ENCODE data around the gene NKX3-2. TPM values are rescaled to one million over a fixed set of nuclear protein-coding genes. Genes with fewer than 3 reads are reported as not detected.
A peak's percentile ranks its signal among the peaks of the same experiment; 100 is the strongest.

The NKX3-2 gene
- total RNA-seq, 1 donor from 2014 or later, result not detected

DNA sequence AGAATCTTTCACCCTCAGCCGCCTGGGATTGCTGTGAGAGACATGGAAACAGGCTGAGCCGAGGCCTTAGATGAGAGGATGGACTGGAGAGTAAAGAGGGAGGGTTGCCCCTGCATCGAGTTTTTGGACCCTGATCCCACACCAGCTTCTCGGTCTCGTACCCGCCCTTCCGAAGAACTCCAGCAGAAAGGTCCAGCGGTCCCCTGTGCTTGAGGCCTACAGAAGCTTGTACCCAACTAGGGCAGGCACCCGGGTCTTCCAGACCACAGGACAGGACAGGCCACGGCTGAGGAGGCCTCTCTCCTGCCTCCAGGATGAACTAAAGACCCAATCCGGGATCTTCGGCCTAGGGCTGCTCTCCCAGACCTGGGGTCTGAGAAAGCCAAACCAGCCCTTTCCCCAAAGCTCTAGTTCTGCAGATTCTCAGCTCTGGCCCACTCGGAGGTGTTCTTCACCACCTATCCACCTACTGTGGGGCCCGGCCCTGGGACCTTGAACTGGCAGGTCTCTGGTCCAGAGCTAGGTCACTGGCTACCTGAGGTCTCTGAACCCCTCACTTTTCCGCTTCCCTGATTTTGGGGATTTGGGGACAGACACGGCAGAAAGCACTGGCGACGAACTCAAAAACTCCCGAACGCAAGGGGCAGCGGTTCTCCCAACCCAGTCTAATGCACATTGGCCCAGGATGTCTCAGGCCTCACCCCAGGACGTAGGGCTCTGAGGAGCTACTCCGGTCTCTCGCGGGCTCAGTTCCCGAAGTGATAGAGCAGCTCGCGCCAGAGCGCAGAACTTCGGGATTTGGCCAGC lies 1.1 kb downstream of the NKX3-2 start:
- H3K4me1 Mint-ChIP-seq, result peaks cover 37% of the 10 kb centered on the region
- peak overlapping the region; percentile 78 for H2AFZ ChIP-seq (replicated peaks)
- H3F3A ChIP-seq (ENCODE audit: low read depth), result peaks cover 44% of the 10 kb centered on the region
- H3K4me1 ChIP-seq, result no peaks in the 10 kb centered on the region
- TF ChIP-seq EZH2phosphoT487 (IDR thresholded peaks at IDR 0.05) (peak; percentile 96), CTCF (IDR thresholded peaks at IDR 0.05) (no peak), EZH2 (IDR thresholded peaks at IDR 0.05) (no peak)
- no peaks in the 10 kb centered on the region for H3K36me3 ChIP-seq
- no peak for DNase-seq (ENCODE audit: low spot score)
- no peak overlapping the region for H3K27ac Mint-ChIP-seq
- H3K4me2 ChIP-seq, result peak overlapping the region; percentile 91
- peaks cover 8% of the 10 kb centered on the region for H3K9me3 Mint-ChIP-seq
- peaks cover 100% of the 10 kb centered on the region for H3K27me3 ChIP-seq
- H3K9me3 ChIP-seq (ENCODE audit: low read depth), result no peaks in the 10 kb centered on the region
- H3K79me2 ChIP-seq (ENCODE audit: low read depth), result no peaks in the 10 kb centered on the region
- peaks cover 75% of the 10 kb centered on the region for H4K20me1 ChIP-seq (ENCODE audit: low read depth)
- peaks cover 70% of the 10 kb centered on the region for H3K27me3 Mint-ChIP-seq (ENCODE audit: insufficient read depth, low read depth)
- H3K27ac ChIP-seq, result no peak overlapping the region
- peak overlapping the region; percentile 86 for H3K4me3 Mint-ChIP-seq
- no peak overlapping the region for H3K9ac ChIP-seq
- peak overlapping the region; percentile 67 for H3K4me3 ChIP-seq
- H3K36me3 Mint-ChIP-seq, result peaks cover 5% of the 10 kb centered on the region

DNA sequence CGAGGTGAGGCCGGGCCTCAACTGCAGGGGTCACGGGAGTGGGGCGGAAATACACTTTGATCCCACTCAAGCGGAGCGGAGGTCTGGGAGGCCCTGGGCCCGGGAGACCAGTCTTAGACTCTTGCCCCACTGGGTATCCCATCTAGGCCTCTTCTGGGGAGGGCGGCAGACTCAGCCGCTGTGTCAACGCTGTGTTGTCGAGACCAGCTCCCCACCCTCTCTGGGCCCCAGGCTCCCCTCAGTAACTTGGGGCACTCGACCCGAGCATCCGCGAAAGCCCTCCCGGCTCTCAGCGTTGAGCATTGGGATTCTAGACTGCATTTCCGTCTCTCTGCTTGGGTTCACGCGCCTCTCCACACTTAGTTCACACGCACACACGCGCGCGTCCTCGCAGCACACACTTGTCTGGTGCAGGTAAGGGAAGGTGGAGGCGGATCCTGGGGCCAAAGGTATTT lies 1.7 kb downstream of the NKX3-2 start:
- TF ChIP-seq EZH2 (IDR thresholded peaks at IDR 0.05) (no peak), EZH2phosphoT487 (IDR thresholded peaks at IDR 0.05) (no peak), CTCF (IDR thresholded peaks at IDR 0.05) (no peak)
- H3K4me1 ChIP-seq, result no peaks in the 10 kb centered on the region
- H3K4me3 ChIP-seq, result peak overlapping the region; percentile 15
- H3K27me3 ChIP-seq, result peaks cover 100% of the 10 kb centered on the region
- H2AFZ ChIP-seq (replicated peaks), result no peak overlapping the region
- DNase-seq (ENCODE audit: low spot score), result no peak
- H3K9me3 ChIP-seq (ENCODE audit: low read depth), result no peaks in the 10 kb centered on the region
- Mint-ChIP-seq H3K4me3 (peak overlapping the region; percentile 86), H3K27me3 (ENCODE audit: insufficient read depth, low read depth) (peaks cover 76% of the 10 kb centered on the region), H3K36me3 (peaks cover 5% of the 10 kb centered on the region), H3K27ac (no peak overlapping the region), H3K9me3 (peaks cover 8% of the 10 kb centered on the region), H3K4me1 (peaks cover 37% of the 10 kb centered on the region)
- H3K36me3 ChIP-seq, result no peaks in the 10 kb centered on the region
- H4K20me1 ChIP-seq (ENCODE audit: low read depth), result peaks cover 80% of the 10 kb centered on the region
- no peaks in the 10 kb centered on the region for H3K79me2 ChIP-seq (ENCODE audit: low read depth)
- H3K9ac ChIP-seq, result no peak overlapping the region
- H3F3A ChIP-seq (ENCODE audit: low read depth), result peaks cover 43% of the 10 kb centered on the region
- H3K4me2 ChIP-seq, result peak overlapping the region; percentile 62
- no peak overlapping the region for H3K27ac ChIP-seq

DNA sequence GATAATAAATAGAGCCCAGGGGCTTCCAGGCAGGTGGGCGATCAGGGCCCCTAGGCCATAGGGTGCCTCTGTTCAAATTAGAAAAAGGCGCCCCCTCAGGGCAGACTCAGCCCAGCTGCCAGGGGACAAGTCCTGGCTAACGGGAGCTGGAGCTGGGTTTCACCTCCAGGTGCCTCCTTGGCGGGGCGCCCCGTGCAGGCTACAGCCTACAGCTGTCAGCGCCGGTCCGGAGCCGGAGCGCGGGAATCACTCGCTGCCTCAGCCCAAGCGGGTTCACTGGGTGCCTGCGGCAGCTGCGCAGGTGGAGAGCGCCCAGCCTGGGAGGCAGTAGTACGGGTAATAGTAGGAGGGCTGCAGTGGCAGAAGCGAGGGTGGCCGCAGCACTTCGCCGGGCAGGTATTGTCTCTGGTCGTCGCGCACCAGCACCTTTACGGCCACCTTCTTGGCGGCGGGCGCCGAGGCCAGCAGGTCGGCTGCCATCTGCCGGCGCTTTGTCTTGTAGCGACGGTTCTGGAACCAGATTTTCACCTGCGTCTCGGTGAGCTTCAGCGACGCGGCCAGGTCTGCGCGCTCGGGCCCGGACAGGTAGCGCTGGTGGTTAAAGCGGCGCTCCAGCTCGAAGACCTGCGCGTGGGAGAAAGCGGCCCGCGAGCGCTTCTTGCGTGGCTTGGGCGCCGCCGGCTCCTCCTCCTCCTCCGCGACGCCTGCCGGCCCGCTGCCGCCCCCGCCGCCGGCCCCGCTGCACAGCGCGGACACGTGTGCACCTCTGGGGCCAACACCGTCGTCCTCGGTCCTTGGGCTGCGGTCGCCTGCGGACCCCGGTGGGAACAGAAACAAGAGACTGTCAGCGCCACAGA lies 2.4 kb downstream of the NKX3-2 start:
- Mint-ChIP-seq H3K36me3 (peaks cover 5% of the 10 kb centered on the region), H3K4me1 (peaks cover 36% of the 10 kb centered on the region), H3K27me3 (ENCODE audit: insufficient read depth, low read depth) (peaks cover 81% of the 10 kb centered on the region), H3K4me3 (peak overlapping the region; percentile 77), H3K9me3 (peaks cover 8% of the 10 kb centered on the region), H3K27ac (no peak overlapping the region)
- Histone ChIP-seq H3K27ac (no peak overlapping the region), H3F3A (ENCODE audit: low read depth) (peaks cover 38% of the 10 kb centered on the region), H3K79me2 (ENCODE audit: low read depth) (no peaks in the 10 kb centered on the region), H4K20me1 (ENCODE audit: low read depth) (peaks cover 86% of the 10 kb centered on the region), H3K4me2 (peak overlapping the region; percentile 62), H2AFZ (replicated peaks) (peak overlapping the region; percentile 14), H3K36me3 (no peaks in the 10 kb centered on the region), H3K4me3 (peak overlapping the region; percentile 15), H3K27me3 (peaks cover 100% of the 10 kb centered on the region), H3K9me3 (ENCODE audit: low read depth) (no peaks in the 10 kb centered on the region), H3K9ac (no peak overlapping the region), H3K4me1 (no peaks in the 10 kb centered on the region)
- peak; percentile 69 for DNase-seq (ENCODE audit: low spot score)
- TF ChIP-seq EZH2phosphoT487 (IDR thresholded peaks at IDR 0.05) (peak; percentile 70), EZH2 (IDR thresholded peaks at IDR 0.05) (peak; percentile 81), CTCF (IDR thresholded peaks at IDR 0.05) (peak; percentile 49)

Data from neural progenitor cell (in vitro differentiated cells).